Measurements from ENCODE around the gene HMGB1.

GRCh38 chr13:30477346-30478195 lies 11.8 kb upstream of the HMGB1 start:
- TF ChIP-seq POLR2A (IDR thresholded peaks at IDR 0.05; ENCODE audit: low read depth, low read length) (no peak), CTCF (conservative IDR thresholded peaks at IDR 0.05; ENCODE audit: low read depth, low read length) (no peak), RCOR1 (IDR thresholded peaks at IDR 0.05; ENCODE audit: insufficient replicate concordance, low read length) (no peak), MAZ (IDR thresholded peaks at IDR 0.05; ENCODE audit: borderline replicate concordance, low read depth, low read length) (no peak)
